Common myeloid progenitor, CD34-positive (primary cell): ENCODE measurements around the gene SLC9A6.
"Not testable (repeated sequence)": the region's sequence is repeated elsewhere in the genome, so short reads cannot be mapped to it uniquely, and the experiment has no call there.

Experiments used
- CTCF ChIA-PET: fragments of 350-600 bp; sonication (Branson Sonifier 250); formaldehyde crosslinking; loops from one replicate; lab custom pipeline; 2021; ENCODE audit warnings: antibody characterized with exemption; lab: Charles Lee
- POLR2A ChIA-PET: fragments of 350-600 bp; sonication (Branson Sonifier 250); formaldehyde crosslinking; loops from one replicate; lab custom pipeline; 2021; ENCODE audit warnings: antibody characterized with exemption; lab: Charles Lee
- DNase-seq, 3 donors: peaks; one replicate each; pipeline versions ENCODE4 v3.0.0 to v3.0.0-alpha.2; 2013
- H3K27ac ChIP-seq, 2 experiments: 1 replicate in 1 of 2; 2 replicates in 1 of 2; pipeline ENCODE4 v1.7.0; 2013; ENCODE audit warnings: inconsistent platforms in 2 of 2, low read length in 2 of 2, mild to moderate bottlenecking in 2 of 2, low read depth in 1 of 2, moderate library complexity in 1 of 2; ENCODE audit not compliant: severe bottlenecking in 2 of 2, insufficient read depth in 1 of 2, poor library complexity in 1 of 2
- H3K27me3 ChIP-seq, 5 experiments: replicated peaks in 2 of 5; 1 replicate in 3 of 5; 2 replicates in 2 of 5; pipeline versions ENCODE4 v1.6.1 to v1.7.0; 2013; ENCODE audit warnings: low read length in 4 of 5, mild to moderate bottlenecking in 2 of 5, moderate library complexity in 2 of 5, inconsistent platforms in 1 of 5; ENCODE audit not compliant: insufficient read depth in 5 of 5, control insufficient read depth in 4 of 5
- H3K36me3 ChIP-seq, 4 experiments: 1 replicate in 2 of 4; 2 replicates in 2 of 4; pipeline versions ENCODE4 v1.6.1 to v1.7.0; 2013; ENCODE audit warnings: low read length in 3 of 4, control low read depth in 1 of 4, mild to moderate bottlenecking in 1 of 4; ENCODE audit not compliant: control insufficient read depth in 4 of 4, insufficient read depth in 4 of 4
- H3K4me1 ChIP-seq, 4 experiments: 1 replicate in 3 of 4; 2 replicates in 1 of 4; pipeline versions ENCODE4 v1.6.1 to v1.7.1; 2013; ENCODE audit warnings: low read length in 3 of 4, mild to moderate bottlenecking in 3 of 4, control low read depth in 1 of 4, inconsistent platforms in 1 of 4, moderate library complexity in 1 of 4; ENCODE audit not compliant: control insufficient read depth in 4 of 4, insufficient read depth in 4 of 4; ENCODE audit errors: control extremely low read depth in 1 of 4
- H3K4me3 ChIP-seq, 7 experiments: 1 replicate in 4 of 7; 2 replicates in 3 of 7; pipeline versions ENCODE4 v1.5.1 to v1.7.0; 2013; ENCODE audit warnings: mild to moderate bottlenecking in 7 of 7, low read length in 6 of 7, moderate library complexity in 6 of 7, inconsistent platforms in 2 of 7, low read depth in 2 of 7, control low read depth in 1 of 7; ENCODE audit not compliant: insufficient read depth in 4 of 7, control insufficient read depth in 1 of 7; ENCODE audit errors: extremely low read depth in 1 of 7
- H3K9me3 ChIP-seq, 5 experiments: 1 replicate in 4 of 5; 2 replicates in 1 of 5; pipeline versions ENCODE4 v1.6.1 to v1.7.1; 2013; ENCODE audit warnings: low read length in 4 of 5, mild to moderate bottlenecking in 2 of 5, inconsistent platforms in 1 of 5, low read depth in 1 of 5, moderate library complexity in 1 of 5; ENCODE audit not compliant: control insufficient read depth in 4 of 5, insufficient read depth in 2 of 5; ENCODE audit errors: control extremely low read depth in 1 of 5
- WGBS: methylation state at CpG from one replicate; pipeline ENCODE4 v1.1.5; 2013; ENCODE audit not compliant: insufficient coverage; 5-methylcytosine and 5-hydroxymethylcytosine counted together

Gene SLC9A6

GRCh38 chrX:136047016-136047642 is 61.9 kb downstream of the SLC9A6 start:
- WGBS = no CpG with 5 or more reads among the region's 2 CpGs
- H3K27ac ChIP-seq = no peak overlapping the region
- H3K27me3 ChIP-seq = peaks cover 0 to 2% (median 0%) of the 10 kb centered on the region in 5 experiments
- no peak for DNase-seq
- H3K36me3 ChIP-seq = peaks cover 2 to 5% (median 3%) of the 10 kb centered on the region in 4 experiments
- CTCF ChIA-PET = no interaction called here
- no peak overlapping the region for H3K4me3 ChIP-seq
- POLR2A ChIA-PET = interaction anchor here (1.6 kb wide), 1 partner anchor 9 kb away, joined by 4 read pairs; no protein-coding TSS in a partner anchor
- no peaks in the 10 kb centered on the region for H3K9me3 ChIP-seq
- H3K4me1 ChIP-seq = no peaks in the 10 kb centered on the region

GRCh38 chrX:136047969-136048368 is 62.7 kb downstream of the SLC9A6 start:
- DNase-seq = no peak
- Histone ChIP-seq H3K36me3 (peaks cover 2 to 5% (median 3%) of the 10 kb centered on the region in 4 experiments), H3K4me1 (no peaks in the 10 kb centered on the region), H3K4me3 (no peak overlapping the region), H3K9me3 (no peaks in the 10 kb centered on the region), H3K27ac (no peak overlapping the region), H3K27me3 (peaks cover 0 to 2% (median 0%) of the 10 kb centered on the region in 5 experiments)
- POLR2A ChIA-PET = interaction anchor here (1.6 kb wide), 1 partner anchor 8 kb away, joined by 4 read pairs; no protein-coding TSS in a partner anchor
- WGBS = 82% methylated on average over 3 of the region's 4 CpGs
- CTCF ChIA-PET = no interaction called here

GRCh38 chrX:136048446-136048845 is 63.2 kb downstream of the SLC9A6 start:
- H3K9me3 ChIP-seq = no peaks in the 10 kb centered on the region
- ChIA-PET POLR2A (no interaction called here), CTCF (no interaction called here)
- DNase-seq = no peak
- 100% methylated on average over 1 of the region's 1 CpG for WGBS
- H3K27me3 ChIP-seq = peaks cover 0 to 2% (median 0%) of the 10 kb centered on the region in 5 experiments
- no peak overlapping the region for H3K27ac ChIP-seq
- no peaks in the 10 kb centered on the region for H3K4me1 ChIP-seq
- H3K4me3 ChIP-seq = no peak overlapping the region
- H3K36me3 ChIP-seq = peaks cover 2 to 5% (median 3%) of the 10 kb centered on the region in 4 experiments

- POLR2A ChIA-PET = no interaction called here
- Histone ChIP-seq H3K27ac (no peak overlapping the region), H3K4me1 (no peaks in the 10 kb centered on the region), H3K36me3 (peaks cover 0 to 2% (median 0%) of the 10 kb centered on the region in 4 experiments), H3K9me3 (no peaks in the 10 kb centered on the region), H3K4me3 (no peak overlapping the region), H3K27me3 (peaks cover 0 to 2% (median 0%) of the 10 kb centered on the region in 5 experiments)
- CTCF ChIA-PET = no interaction called here
- 100% methylated on average over 2 of the region's 3 CpGs for WGBS
- no peak for DNase-seq
Measured at GRCh38 chrX:136049608-136050007, 64.4 kb downstream of the SLC9A6 start.

GRCh38 chrX:136050875-136051274 is 65.6 kb downstream of the SLC9A6 start:
- H3K36me3 ChIP-seq, DNase-seq, POLR2A ChIA-PET, H3K27me3 ChIP-seq, CTCF ChIA-PET, H3K4me1 ChIP-seq, H3K27ac ChIP-seq, H3K9me3 ChIP-seq, H3K4me3 ChIP-seq: not testable (repeated sequence)
- WGBS = 87% methylated on average over 3 of the region's 9 CpGs

- Histone ChIP-seq H3K27ac (no peak overlapping the region), H3K4me3 (no peak overlapping the region), H3K36me3 (no peaks in the 10 kb centered on the region), H3K4me1 (peaks cover 0 to 13% (median 5%) of the 10 kb centered on the region in 4 experiments), H3K27me3 (peaks cover 0 to 2% (median 0%) of the 10 kb centered on the region in 5 experiments), H3K9me3 (no peaks in the 10 kb centered on the region)
- ChIA-PET POLR2A (no interaction called here), CTCF (no interaction called here)
- no peak for DNase-seq
- WGBS = 69% methylated on average over 2 of the region's 3 CpGs
Measured at GRCh38 chrX:136051611-136052010, 66.4 kb downstream of the SLC9A6 start.

- no peaks in the 10 kb centered on the region for H3K9me3 ChIP-seq
- no peak overlapping the region for H3K27ac ChIP-seq
- DNase-seq = peak; percentile 5 to 62 (median 50)
- ChIA-PET CTCF (interaction anchor here (1.6 kb wide), 1 partner anchor 27 kb away, joined by 4 read pairs; no protein-coding TSS in a partner anchor), POLR2A (interaction anchor here (0.9 to 1.8 kb wide), 2 partner anchors 9 to 15 kb away, joined by 4 read pairs; no protein-coding TSS in a partner anchor)
- 82% methylated on average over 4 of the region's 5 CpGs for whole genome bisulfite sequencing
- no peaks in the 10 kb centered on the region for H3K36me3 ChIP-seq
- H3K4me1 ChIP-seq = peaks cover 0 to 20% (median 7%) of the 10 kb centered on the region in 4 experiments
- H3K4me3 ChIP-seq = peak overlapping the region in 1 of 7 experiments; percentile 10
- no peaks in the 10 kb centered on the region for H3K27me3 ChIP-seq
Measured at GRCh38 chrX:136055651-136056221, 70.5 kb downstream of the SLC9A6 start.
